ENCODE data around the gene MFN2.

MFN2 gene

GRCh38 chr1:12009318-12009947 lies 29.2 kb downstream of the MFN2 start:
- TF ChIP-seq, protein P1, sequence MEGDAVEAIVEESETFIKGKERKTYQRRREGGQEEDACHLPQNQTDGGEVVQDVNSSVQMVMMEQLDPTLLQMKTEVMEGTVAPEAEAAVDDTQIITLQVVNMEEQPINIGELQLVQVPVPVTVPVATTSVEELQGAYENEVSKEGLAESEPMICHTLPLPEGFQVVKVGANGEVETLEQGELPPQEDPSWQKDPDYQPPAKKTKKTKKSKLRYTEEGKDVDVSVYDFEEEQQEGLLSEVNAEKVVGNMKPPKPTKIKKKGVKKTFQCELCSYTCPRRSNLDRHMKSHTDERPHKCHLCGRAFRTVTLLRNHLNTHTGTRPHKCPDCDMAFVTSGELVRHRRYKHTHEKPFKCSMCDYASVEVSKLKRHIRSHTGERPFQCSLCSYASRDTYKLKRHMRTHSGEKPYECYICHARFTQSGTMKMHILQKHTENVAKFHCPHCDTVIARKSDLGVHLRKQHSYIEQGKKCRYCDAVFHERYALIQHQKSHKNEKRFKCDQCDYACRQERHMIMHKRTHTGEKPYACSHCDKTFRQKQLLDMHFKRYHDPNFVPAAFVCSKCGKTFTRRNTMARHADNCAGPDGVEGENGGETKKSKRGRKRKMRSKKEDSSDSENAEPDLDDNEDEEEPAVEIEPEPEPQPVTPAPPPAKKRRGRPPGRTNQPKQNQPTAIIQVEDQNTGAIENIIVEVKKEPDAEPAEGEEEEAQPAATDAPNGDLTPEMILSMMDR (IDR thresholded peaks at IDR 0.05; ENCODE audit: extremely low read depth, missing control alignments) = no peak
- DNase-seq (ENCODE audit: low spot score) = no peak

DNA sequence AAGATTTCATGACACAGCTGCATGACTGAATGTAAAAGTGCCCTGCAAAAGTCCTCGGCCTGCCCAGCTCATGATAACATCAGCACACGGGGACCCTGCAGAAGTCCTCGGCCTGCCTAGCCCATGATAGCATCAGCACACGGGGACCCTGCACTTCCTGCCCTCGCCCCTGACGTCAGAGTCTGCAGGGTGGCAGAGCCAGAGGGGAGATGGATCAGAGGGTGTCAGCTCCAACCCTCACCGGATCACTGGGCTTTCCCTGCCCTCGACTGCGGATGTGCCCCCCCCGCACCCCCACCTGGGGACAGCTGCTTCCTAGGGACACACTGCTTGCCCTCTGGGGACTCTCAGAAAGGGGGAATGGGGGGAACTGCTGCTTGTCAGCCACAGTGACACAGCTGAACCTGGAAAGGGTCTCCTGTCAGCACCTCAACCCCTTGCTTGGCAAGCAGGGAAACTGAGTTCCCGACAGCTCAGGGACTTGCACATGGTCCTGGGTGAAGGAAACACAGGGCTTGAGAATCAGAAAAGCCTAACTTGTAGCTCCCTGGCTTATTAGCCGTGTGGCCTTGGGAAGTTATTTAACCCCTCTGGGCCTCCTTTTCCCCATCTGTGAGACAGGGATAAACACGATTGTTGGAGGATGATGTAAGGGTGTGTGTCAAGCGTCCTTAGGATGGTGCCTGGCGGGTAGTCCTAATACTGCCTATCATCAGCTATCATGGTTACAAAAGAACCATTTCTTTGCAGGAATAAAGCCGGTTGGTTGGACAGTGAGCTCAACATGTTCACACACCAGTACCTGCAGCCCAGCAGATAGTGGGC lies 30.7 kb downstream of the MFN2 start:
- no peak for DNase-seq (ENCODE audit: low spot score)
- TF ChIP-seq, protein P1 (IDR thresholded peaks at IDR 0.05; ENCODE audit: extremely low read depth, missing control alignments) = no peak

GRCh38 chr1:12011998-12012397 lies 31.8 kb downstream of the MFN2 start:
- TF ChIP-seq, protein P1 (IDR thresholded peaks at IDR 0.05; ENCODE audit: extremely low read depth, missing control alignments) = no peak

GRCh38 chr1:12012560-12013316 lies 32.5 kb downstream of the MFN2 start:
- TF ChIP-seq, protein P1 (IDR thresholded peaks at IDR 0.05; ENCODE audit: extremely low read depth, missing control alignments) = no peak
- no peak for DNase-seq (ENCODE audit: low spot score)

More at GRCh38 chr1:12011998-12012397, 31.8 kb downstream of the MFN2 start:
- no peak for DNase-seq (ENCODE audit: low spot score)

- DNase-seq (ENCODE audit: low spot score) = no peak
- TF ChIP-seq, protein P1 (IDR thresholded peaks at IDR 0.05; ENCODE audit: extremely low read depth, missing control alignments) = no peak
Observed at GRCh38 chr1:12014141-12014991, 34.1 kb downstream of the MFN2 start.

GRCh38 chr1:12015001-12015491 lies 34.8 kb downstream of the MFN2 start:
- TF ChIP-seq, protein P1 (IDR thresholded peaks at IDR 0.05; ENCODE audit: extremely low read depth, missing control alignments) = no peak
- no peak for DNase-seq (ENCODE audit: low spot score)

Measured in GM20000 (cell line).